Tibial nerve (tissue), 4 donors: ENCODE results near the gene ULBP3. TPM values are rescaled to one million over a fixed set of nuclear protein-coding genes. Genes with fewer than 3 reads are reported as not detected.
"Not testable (repeated sequence)": the region's sequence is repeated elsewhere in the genome, so short reads cannot be mapped to it uniquely, and the experiment has no call there.

Experiments
- DNase-seq, 2 donors: peaks; one replicate each; pipeline ENCODE4 v3.0.0-alpha.2; 2019; ENCODE audit warnings: low spot score in 2 of 2
- H3K27ac ChIP-seq, 4 donors: fragments of 200-600 bp; sonication (generic) in 3 of 4; one replicate each; pipeline ENCODE4 v1.5.1; 2017 to 2019; ENCODE audit warnings: mild to moderate bottlenecking in 1 of 4
- H3K27me3 ChIP-seq, 2 donors: fragments of 200-600 bp; sonication (generic) in 1 of 2; one replicate each; pipeline versions ENCODE4 v1.5.1 to v1.6.0; 2017 to 2019
- H3K36me3 ChIP-seq, 3 donors: fragments of 200-600 bp; sonication (generic); one replicate each; pipeline ENCODE4 v1.5.1; 2018 to 2019
- H3K4me1 ChIP-seq, 4 donors: fragments of 200-600 bp; sonication (generic) in 3 of 4; one replicate each; pipeline ENCODE4 v1.5.1; 2017 to 2019
- H3K4me3 ChIP-seq, 4 donors: fragments of 200-600 bp; sonication (generic) in 3 of 4; one replicate each; pipeline ENCODE4 v1.5.1; 2017 to 2019; ENCODE audit warnings: mild to moderate bottlenecking in 1 of 4, moderate library complexity in 1 of 4
- H3K9me3 ChIP-seq, 4 donors: fragments of 200-600 bp; sonication (generic) in 3 of 4; one replicate each; pipeline ENCODE4 v1.5.1; 2017 to 2019
- EP300 ChIP-seq, 2 donors: sonication (generic); formaldehyde crosslinking; IDR thresholded peaks; one replicate each; pipeline ENCODE4 v1.6.1; 2017; ENCODE audit warnings: antibody characterized with exemption in 2 of 2, mild to moderate bottlenecking in 1 of 2
- POLR2A ChIP-seq, 2 donors: fragments of 450-650 bp; IDR thresholded peaks; one replicate each; pipeline ENCODE4 v1.6.1; 2017; ENCODE audit warnings: antibody characterized with exemption in 2 of 2, mild to moderate bottlenecking in 2 of 2, moderate library complexity in 2 of 2
- WGBS, 2 donors: methylation state at CpG; one replicate each; pipeline ENCODE4 v1.1.5; 2018; 5-methylcytosine and 5-hydroxymethylcytosine counted together
- total RNA-seq, 4 donors: library from RNA; depleted of rRNA; stranded (reverse); fragments of >200 nt; gene quantifications; one replicate each; pipeline ENCODE4 v1.1.0, GENCODE V29; 2016
- TF ChIP-seq, protein P1 (sequence below), 5 experiments: fragments of 200-600 bp in 3 of 5; fragments of 450-650 bp in 2 of 5; sonication (generic) in 3 of 5; IDR thresholded peaks; one replicate each; pipeline ENCODE4 v1.5.1; 2016 to 2019; ENCODE audit warnings: antibody characterized with exemption in 5 of 5, mild to moderate bottlenecking in 3 of 5, moderate library complexity in 2 of 5

Gene ULBP3
- total RNA-seq, 4 donors from 2014 or later, result 3.1 to 5.4 TPM; not detected in 2

DNA sequence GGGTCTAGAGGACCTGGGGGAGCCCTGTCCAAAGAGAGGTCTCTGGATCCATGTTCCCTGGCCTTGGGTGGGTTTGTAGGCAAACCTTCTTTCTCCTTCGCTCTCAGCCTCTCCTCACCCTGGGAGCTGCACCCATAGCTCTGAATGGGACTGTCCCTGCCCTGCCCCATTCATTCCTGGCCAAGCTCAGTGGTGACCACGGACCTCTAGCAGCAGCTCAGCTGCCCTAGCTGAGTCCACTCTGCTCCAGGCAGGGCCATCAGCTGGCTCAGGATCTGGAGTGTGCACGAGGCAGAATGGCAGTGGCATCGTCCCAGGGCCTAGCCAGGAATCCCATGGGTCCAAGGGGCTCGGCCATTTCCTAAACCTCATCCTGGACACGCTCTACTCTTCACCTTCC lies 5.3 kb downstream of the ULBP3 start:
- 91 to 93% methylated on average over 4 to 6 of the region's 6 CpGs for WGBS, 2 donors
- no peaks in the 10 kb centered on the region for H3K9me3 ChIP-seq
- H3K36me3 ChIP-seq, result peaks cover 0 to 8% (median 0%) of the 10 kb centered on the region in 3 donors
- H3K27me3 ChIP-seq, result no peaks in the 10 kb centered on the region
- H3K27ac ChIP-seq, result no peak overlapping the region
- DNase-seq, result no peak
- no peak overlapping the region for H3K4me3 ChIP-seq
- TF ChIP-seq, protein P1, sequence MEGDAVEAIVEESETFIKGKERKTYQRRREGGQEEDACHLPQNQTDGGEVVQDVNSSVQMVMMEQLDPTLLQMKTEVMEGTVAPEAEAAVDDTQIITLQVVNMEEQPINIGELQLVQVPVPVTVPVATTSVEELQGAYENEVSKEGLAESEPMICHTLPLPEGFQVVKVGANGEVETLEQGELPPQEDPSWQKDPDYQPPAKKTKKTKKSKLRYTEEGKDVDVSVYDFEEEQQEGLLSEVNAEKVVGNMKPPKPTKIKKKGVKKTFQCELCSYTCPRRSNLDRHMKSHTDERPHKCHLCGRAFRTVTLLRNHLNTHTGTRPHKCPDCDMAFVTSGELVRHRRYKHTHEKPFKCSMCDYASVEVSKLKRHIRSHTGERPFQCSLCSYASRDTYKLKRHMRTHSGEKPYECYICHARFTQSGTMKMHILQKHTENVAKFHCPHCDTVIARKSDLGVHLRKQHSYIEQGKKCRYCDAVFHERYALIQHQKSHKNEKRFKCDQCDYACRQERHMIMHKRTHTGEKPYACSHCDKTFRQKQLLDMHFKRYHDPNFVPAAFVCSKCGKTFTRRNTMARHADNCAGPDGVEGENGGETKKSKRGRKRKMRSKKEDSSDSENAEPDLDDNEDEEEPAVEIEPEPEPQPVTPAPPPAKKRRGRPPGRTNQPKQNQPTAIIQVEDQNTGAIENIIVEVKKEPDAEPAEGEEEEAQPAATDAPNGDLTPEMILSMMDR (IDR thresholded peaks at IDR 0.05), result no peak
- TF ChIP-seq EP300 (IDR thresholded peaks at IDR 0.05) (no peak), POLR2A (IDR thresholded peaks at IDR 0.05) (no peak)
- peaks cover 0 to 8% (median 2%) of the 10 kb centered on the region in 4 donors for H3K4me1 ChIP-seq

DNA sequence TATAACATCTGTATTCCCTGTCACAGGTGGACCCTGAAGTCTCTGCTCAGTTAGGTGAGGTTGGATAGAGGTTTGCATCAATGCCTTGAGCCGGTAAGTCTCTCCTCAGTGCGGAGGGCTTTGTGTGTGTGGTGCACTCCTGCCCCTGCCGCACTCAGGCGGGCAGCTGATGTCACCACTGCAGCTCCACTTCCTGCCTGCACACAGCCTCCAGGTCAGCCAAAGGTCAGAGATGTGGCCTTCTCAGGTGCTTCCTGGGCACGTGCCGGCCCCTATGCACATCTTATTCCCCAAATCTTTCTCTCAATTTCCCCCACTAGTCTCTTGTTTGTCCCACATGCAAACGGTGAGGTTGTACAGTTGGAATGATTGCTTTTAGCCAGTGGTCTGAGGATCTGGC lies 8.9 kb downstream of the ULBP3 start:
- not testable (repeated sequence) for H3K36me3 ChIP-seq, H3K4me3 ChIP-seq, H3K4me1 ChIP-seq, H3K27me3 ChIP-seq, DNase-seq, H3K27ac ChIP-seq, H3K9me3 ChIP-seq
- 68 to 81% methylated on average over 7 of the region's 7 CpGs for WGBS, 2 donors

DNA sequence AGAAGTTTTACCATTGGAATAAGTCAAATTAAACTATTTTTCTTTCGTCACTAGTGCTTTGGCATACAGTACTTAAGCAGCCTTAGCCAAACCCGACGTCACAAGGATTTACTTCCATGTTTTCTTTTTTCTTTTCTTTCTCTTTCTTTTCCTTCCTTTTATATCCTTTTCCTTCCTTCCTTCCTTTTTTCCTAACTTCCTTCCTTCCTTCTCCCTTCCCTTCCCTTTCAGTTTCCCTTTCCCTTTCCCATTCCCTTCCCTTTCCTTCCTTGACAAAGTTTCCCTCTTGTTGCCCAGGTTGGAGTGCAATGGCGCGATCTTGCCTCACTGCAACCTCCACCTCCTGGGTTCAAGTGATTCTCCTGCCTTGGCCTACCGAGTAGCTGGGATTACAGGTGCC lies 9.9 kb downstream of the ULBP3 start:
- Histone ChIP-seq H3K27ac (no peak overlapping the region), H3K4me3 (no peak overlapping the region), H3K27me3 (peaks cover 0 to 1% of the 10 kb centered on the region in 2 donors), H3K36me3 (peaks cover 0 to 8% (median 0%) of the 10 kb centered on the region in 3 donors), H3K9me3 (no peaks in the 10 kb centered on the region), H3K4me1 (no peaks in the 10 kb centered on the region)
- no peak for DNase-seq
- TF ChIP-seq POLR2A (IDR thresholded peaks at IDR 0.05) (no peak), EP300 (IDR thresholded peaks at IDR 0.05) (no peak)
- TF ChIP-seq, protein P1 (IDR thresholded peaks at IDR 0.05), result no peak
- 91% methylated on average over 6 of the region's 6 CpGs for WGBS, 2 donors

DNA sequence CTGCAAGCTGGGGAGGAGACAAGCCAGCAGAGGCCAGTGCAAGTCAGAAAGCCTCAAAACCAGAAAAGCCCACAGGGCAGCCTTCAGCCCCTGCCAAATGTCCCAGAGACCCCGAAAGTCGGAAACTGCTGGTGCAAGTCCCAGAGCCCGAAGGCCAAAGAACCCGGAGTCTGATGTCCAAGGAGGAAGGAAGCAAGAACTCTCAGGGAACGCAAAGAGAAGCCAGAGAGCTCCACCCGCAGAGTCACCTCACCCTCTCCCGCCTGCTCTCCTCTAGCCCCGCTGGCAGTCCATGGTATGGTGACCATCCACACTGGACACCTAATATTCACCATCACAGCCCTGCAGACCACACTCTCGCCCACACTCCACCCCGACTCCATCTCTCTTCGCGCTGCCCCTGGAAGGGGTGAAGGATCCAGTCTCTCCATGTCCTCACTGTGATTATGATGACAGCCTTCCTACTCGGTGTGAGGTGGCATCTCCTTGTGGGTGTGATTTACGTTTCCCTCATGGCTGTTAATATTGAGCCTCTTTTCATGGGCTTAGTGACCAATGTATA lies 10.6 kb downstream of the ULBP3 start:
- WGBS, 2 donors, result 88 to 89% methylated on average over 14 of the region's 14 CpGs
- Histone ChIP-seq H3K4me1 (no peaks in the 10 kb centered on the region), H3K27ac (no peak overlapping the region), H3K36me3 (peaks cover 0 to 2% (median 0%) of the 10 kb centered on the region in 3 donors), H3K4me3 (no peak overlapping the region), H3K27me3 (peaks cover 0 to 8% of the 10 kb centered on the region in 2 donors), H3K9me3 (no peaks in the 10 kb centered on the region)
- TF ChIP-seq EP300 (IDR thresholded peaks at IDR 0.05), result no peak
- DNase-seq, result no peak

DNA sequence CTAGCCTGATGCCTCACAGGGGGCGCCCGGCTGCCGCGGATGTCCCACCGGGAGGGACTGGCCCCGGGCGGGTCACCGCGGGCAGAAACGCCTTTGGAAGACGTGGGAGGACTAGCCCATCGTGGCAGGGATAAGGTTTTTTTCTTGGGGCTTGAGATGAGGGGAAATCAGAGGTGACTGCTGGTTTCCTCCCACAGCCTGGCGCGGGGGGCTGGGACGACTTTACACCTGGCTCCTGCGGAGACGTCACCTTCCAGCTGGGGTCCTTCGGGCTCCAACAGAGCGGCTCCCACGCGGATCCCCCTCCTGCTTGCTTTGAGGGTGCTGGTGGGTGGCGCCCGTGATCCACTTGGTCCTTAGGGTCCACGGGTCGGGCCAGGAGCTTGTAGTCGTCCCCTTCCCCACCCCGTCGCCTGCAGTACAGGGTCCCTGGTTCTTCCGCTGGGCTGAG lies 11.4 kb downstream of the ULBP3 start:
- Histone ChIP-seq H3K4me3 (no peak overlapping the region), H3K27me3 (peaks cover 0 to 16% of the 10 kb centered on the region in 2 donors), H3K27ac (no peak overlapping the region), H3K4me1 (no peaks in the 10 kb centered on the region), H3K36me3 (no peaks in the 10 kb centered on the region), H3K9me3 (no peaks in the 10 kb centered on the region)
- TF ChIP-seq, protein P1 (IDR thresholded peaks at IDR 0.05), result no peak
- TF ChIP-seq EP300 (IDR thresholded peaks at IDR 0.05), result no peak
- no peak for TF ChIP-seq POLR2A (IDR thresholded peaks at IDR 0.05)
- 83 to 84% methylated on average over 29 of the region's 29 CpGs for WGBS, 2 donors
- no peak for DNase-seq

DNA sequence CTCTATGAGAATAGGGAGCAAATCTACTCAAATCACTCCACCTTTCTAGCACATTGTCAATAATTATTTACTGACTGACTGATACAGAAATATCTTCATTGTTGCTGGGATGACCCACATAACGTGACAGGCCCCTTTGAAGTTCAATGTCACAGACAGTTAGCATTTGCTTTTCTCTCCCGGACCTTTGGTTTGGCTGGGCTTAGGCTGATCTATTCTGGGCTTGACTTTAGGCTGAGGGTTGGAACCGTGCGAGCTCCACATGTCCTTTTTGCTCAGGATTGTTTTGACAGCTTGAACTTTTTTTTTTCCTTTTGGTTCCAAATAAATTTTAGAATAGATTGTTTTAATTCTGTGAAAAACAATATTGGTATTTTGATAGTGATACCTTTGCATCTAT lies 12.0 kb downstream of the ULBP3 start:
- Histone ChIP-seq H3K4me1 (no peaks in the 10 kb centered on the region), H3K9me3 (no peaks in the 10 kb centered on the region), H3K4me3 (no peak overlapping the region), H3K27ac (no peak overlapping the region), H3K27me3 (peaks cover 0 to 19% of the 10 kb centered on the region in 2 donors), H3K36me3 (no peaks in the 10 kb centered on the region)
- 58 to 63% methylated on average over 4 of the region's 4 CpGs for WGBS, 2 donors
- DNase-seq, result no peak
- TF ChIP-seq, protein P1 (IDR thresholded peaks at IDR 0.05), result no peak
- TF ChIP-seq EP300 (IDR thresholded peaks at IDR 0.05) (no peak), POLR2A (IDR thresholded peaks at IDR 0.05) (no peak)
